ENCODE results near the gene ZNF664.
A peak's percentile ranks its signal among the peaks of the same experiment; 100 is the strongest.

The ZNF664 gene

GRCh38 chr12:123958876-123959275, 14.1 kb upstream of the ZNF664 start:
- no peak for DNase-seq (ENCODE audit: low read depth)

- DNase-seq (ENCODE audit: low read depth): no peak
Measured at GRCh38 chr12:123960029-123960735, 12.8 kb upstream of the ZNF664 start.

DNA sequence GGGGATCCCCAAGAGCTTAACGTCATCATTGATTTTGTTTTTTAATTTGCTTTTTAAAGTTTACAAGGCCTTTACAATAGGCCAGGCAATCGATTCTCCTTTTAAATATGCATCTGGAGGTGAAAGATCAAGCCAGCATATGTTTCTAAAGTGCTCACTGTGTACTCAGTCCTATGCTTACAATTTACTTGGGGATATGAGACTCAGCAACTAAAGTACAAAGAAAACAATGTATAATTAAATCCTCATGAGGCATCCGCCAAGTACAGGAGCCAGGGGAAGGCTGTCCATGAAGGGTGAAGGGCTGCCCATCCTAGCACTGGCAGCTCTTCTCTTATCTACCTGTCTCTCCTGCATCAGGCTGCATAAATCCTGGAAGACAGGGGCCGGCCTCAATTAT, 12.2 kb upstream of the ZNF664 start:
- no peak for DNase-seq (ENCODE audit: low read depth)

GRCh38 chr12:123961585-123962345, 11.2 kb upstream of the ZNF664 start:
- no peak for DNase-seq (ENCODE audit: low read depth)

- DNase-seq (ENCODE audit: low read depth): no peak
Measured at GRCh38 chr12:123962513-123962912, 10.5 kb upstream of the ZNF664 start.

- DNase-seq (ENCODE audit: low read depth): no peak
Measured at GRCh38 chr12:123963821-123964220, 9.2 kb upstream of the ZNF664 start.

- DNase-seq (ENCODE audit: low read depth): no peak
Measured at GRCh38 chr12:123965382-123965781, 7.6 kb upstream of the ZNF664 start.

- no peak for DNase-seq (ENCODE audit: low read depth)
Measured at GRCh38 chr12:123966596-123966995, 6.4 kb upstream of the ZNF664 start.

GRCh38 chr12:123967121-123967586, 5.9 kb upstream of the ZNF664 start:
- no peak for DNase-seq (ENCODE audit: low read depth)

DNA sequence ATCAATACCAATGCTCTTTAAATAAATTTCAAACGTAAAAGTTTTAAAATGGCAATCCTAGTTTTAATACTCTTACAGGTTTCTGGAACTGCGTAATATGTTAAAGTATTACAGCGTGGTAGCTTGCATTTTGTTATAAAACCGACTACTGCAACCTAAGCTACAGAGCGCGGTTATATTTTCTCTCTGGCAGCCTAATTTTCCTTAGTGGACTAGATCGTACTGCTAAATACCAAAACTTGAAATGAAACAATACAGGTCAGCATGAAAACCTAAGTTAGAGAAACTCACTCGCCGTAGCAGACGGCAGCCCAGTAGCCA, 1.6 kb upstream of the ZNF664 start:
- no peak for DNase-seq (ENCODE audit: low read depth)

DNA sequence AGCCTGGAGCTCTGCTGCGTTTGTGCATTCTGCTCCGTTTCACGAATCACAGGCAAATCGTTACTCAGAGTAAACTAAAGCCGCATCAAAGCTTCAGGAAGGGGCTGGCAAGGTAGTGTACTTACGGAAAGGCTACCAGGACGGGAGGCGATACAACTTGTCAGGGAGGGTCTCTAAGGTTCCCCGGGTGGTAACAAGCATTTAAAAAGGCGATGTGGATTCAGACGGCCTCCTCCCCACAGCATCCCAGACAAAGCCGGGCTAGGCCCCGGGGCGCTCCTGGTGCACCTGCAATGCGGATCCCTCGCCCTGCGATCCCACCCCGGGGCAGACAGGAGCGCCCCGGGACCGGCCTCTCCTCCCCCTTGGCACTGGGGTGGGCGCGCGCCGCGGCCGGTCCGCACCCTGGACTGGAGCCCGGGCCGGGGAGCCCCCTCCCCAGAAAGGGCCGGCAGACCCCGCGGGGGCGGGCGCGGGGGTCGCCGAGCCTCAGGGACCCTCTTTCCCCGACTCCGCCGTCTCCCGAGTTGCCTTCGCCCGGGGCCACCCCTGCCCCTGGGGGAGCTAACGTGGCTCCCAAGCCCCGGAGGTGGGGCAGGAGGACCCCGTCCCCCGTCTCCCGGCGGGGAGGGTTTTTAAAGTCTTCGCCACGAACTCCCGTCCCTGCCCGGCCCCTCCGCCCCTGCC, 1.1 kb upstream of the ZNF664 start:
- peak; percentile 27 for DNase-seq (ENCODE audit: low read depth)

DNA sequence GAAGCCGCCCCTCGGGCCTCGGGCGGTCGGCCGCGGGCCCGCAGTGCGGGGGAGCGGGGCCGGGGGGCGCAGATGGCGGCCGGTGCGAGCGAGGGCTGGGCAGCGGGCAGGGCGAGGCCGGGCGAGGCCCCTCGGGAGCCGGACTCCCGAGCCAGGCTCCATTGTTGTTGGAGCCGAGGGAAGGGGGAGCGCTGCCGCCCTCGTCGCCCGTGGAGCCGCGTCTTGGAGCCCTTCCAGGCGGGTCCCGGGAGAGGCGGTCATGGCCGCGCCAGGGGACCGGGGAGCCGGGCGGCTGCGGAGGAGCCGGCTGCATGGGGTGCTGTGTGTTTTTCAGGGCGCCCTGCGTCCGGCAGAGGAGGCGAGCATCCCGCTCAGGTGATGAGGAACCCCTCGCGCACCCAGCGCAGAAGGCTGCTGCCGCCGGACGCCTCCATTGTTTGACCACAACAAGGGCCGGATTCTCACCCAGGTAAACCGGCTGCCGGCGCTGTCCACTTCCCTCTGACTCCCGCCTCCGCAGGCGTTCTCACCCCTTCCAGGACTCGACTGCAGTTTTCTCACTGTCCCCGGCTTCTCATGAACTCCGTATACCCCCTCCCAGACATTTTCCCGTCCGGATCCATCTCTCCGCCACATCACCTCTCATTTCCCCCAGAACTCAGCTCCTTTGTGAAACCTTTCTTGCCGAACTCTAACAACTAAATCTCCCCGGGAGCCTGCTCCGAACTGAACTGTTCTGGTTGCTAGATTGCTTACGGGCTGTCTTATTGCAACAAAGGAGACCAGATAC, 732 bp downstream of the ZNF664 start:
- DNase-seq (ENCODE audit: low read depth): peak; percentile 20

DNA sequence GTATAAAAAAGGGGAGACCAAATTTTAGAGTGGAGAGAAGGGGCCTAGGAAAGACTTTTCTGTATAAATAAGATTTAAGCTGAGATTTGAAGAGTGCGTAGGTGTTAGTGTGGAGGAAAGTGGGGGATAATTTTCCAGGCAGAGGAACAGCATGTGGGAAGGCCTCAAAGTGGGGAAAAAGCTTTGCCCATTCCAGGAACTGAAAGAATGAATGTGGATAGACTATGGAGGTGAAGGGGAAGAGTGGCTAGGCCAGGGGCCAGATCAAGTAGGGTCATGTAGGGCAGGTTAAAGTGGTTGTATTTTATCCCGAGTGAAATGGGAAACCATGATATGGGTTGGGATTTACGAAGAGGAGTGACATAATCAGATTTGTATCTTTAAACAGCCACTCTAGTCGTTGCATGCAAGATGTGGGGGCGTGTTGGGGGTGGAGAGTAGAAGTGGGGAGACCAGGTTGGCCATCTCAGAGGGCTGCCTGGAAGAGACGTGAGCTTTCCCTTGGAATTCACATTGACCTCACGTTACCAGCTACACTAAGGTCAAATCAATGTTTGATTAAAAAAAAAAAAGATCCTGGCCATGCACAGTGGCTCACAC, 3.3 kb downstream of the ZNF664 start:
- DNase-seq (ENCODE audit: low read depth): no peak

- no peak for DNase-seq (ENCODE audit: low read depth)
Measured at GRCh38 chr12:123979566-123979965, 6.6 kb downstream of the ZNF664 start.

GRCh38 chr12:123982269-123982668, 9.3 kb downstream of the ZNF664 start:
- DNase-seq (ENCODE audit: low read depth): no peak

- no peak for DNase-seq (ENCODE audit: low read depth)
Measured at GRCh38 chr12:123983822-123984485, 10.9 kb downstream of the ZNF664 start.

DNA sequence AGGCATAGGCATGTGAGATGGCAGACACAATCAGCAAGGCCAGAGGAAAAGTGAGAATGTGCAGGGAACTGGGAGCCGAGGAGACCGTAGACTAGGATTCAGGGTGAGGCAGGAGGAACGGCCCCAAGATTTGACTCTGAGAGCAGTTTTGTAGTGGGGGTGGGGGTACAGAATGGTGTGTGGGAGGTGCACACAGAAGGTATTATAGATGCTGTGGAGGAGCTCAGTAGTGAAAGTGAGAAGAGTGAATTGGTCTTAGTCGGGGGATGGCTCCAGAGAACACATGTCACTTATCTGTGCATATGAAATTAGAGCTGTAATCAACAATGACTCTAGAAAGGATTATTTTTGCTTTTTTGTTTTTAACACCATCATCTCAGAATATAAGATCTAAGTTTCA, 11.9 kb downstream of the ZNF664 start:
- no peak for DNase-seq (ENCODE audit: low read depth)

DNA sequence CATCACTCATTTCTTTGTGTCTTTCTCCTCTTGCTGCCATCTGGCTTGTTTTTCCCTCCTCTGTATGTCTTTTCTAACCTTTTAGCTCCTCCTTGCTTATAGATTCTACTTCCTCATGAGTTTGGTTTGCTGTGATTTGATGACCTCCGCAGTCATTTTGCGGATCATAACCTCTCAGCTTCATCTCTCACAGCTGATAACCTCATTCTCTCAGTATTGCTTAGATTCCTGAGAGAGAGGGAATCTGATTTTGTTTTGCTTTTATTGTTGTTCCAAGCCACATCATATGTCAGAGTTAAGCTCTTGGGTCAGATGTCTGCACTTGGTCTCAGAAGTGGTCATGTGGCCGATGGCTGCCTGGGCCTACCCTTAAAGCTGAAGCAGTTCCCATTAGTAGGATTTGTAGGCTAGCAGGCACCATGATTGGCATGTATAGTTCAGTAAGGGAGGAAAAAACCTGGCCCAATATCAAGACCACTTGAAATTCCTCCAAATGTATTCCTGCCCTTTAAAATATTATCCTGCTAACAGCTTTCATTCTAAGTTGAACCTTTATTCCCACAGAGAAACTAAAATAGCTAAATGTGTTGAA, 13.5 kb downstream of the ZNF664 start:
- DNase-seq (ENCODE audit: low read depth): no peak

DNA sequence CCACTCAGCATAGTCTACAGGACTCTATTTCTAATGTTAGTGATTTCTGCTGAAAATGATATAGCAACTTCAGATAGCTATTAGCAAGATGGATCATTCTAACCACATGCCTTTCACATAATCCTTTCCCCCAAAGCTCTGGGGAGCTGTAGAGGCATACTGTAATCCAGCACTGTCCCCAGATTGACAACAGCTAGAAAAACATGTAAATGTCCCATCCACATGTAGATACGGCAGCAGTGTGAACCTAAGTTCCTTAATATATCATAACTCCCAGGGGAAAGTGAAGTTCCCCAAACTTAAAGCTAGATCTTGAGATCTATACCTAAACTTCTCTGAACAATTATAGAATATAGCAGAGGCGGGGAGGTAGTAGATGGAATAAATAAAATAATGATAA, 14.0 kb downstream of the ZNF664 start:
- DNase-seq (ENCODE audit: low read depth): no peak

- no peak for DNase-seq (ENCODE audit: low read depth)
Measured at GRCh38 chr12:123989168-123989567, 16.2 kb downstream of the ZNF664 start.

DNA sequence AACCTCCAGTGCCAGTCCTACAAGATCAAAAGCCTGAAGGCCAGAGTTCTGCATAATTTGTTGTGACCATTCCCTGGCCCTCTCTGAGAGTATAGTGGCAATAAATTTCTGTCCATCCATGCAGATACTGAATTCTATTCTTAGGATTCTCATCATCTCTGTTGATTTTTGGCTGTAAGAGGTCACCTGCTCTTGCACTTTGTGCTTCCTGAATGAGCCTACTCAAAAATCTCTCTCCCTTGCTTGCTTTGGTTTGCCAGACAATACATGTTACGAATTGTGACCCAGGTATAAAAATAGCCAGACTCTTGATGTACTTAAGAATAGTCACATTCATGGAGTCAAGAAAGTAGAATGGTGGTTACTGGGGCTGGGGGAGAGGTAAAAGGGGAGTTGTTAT, 16.7 kb downstream of the ZNF664 start:
- no peak for DNase-seq (ENCODE audit: low read depth)
